Globus pallidus (tissue), 1 donor: Measurements from ENCODE around the gene CACNA1D.

Source experiments
- DNase-seq: peaks from one replicate; pipeline ENCODE4 v3.0.0-alpha.2; 2015; ENCODE audit warnings: low spot score

Gene CACNA1D

DNA sequence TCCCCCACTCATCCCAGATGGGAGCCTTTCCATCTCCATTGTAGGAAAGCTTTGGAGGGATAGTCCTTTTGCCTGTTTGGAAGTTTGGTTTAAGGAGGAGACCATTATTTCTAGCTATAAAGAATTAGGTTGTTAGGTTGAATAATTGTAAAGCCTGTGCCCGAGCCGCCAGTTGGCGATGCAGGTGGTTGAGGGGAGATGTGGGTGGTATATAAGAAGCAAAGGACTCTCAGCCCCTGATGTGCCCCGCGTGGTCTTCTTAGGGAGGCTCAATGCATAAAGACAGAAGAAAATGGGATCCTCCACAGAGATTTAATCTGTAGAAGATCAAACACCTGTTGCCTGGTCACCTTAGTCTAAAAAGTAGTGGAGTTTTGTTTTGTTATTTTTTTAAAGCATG, 296.1 kb downstream of the CACNA1D start:
- DNase-seq, result no peak

DNA sequence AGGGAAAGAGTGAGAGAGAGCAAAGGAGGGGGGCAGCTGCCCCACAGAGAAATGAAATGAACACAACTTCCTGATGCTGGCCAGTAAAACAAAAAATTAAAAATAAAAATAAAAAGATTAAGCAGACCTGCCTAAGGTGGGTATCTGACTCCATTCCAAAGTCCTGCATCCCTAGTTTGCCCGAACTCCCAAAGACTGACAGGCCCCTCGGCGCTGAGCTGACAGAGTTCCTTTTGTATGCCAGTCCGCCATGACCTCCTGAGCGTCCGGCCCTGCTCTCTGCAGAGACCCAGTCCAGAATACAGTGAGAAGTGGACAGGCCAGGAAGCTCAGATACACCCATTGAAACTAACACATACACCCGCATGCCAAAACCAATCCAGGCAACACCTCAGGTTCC, 296.9 kb downstream of the CACNA1D start:
- DNase-seq, result no peak

DNA sequence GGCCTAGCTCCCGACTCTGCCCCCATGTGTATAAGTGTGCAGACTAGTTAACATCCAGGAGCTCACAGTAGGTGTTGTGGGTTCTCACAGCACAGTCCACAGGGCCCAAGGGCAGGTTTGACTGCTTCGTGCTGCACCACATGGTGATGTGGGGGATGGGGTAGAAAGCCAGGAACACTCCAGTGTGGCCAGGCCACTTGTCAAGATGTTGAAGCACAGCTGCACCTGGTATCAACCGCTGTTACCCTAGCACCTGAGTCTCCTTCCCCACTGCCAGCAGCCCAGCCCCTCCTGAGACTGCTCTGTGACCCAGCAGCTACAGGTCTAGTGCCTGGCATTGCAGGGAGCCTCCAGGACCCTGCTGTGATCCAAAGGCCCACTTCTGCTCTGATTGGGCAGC, 298.5 kb downstream of the CACNA1D start:
- DNase-seq, result no peak

DNA sequence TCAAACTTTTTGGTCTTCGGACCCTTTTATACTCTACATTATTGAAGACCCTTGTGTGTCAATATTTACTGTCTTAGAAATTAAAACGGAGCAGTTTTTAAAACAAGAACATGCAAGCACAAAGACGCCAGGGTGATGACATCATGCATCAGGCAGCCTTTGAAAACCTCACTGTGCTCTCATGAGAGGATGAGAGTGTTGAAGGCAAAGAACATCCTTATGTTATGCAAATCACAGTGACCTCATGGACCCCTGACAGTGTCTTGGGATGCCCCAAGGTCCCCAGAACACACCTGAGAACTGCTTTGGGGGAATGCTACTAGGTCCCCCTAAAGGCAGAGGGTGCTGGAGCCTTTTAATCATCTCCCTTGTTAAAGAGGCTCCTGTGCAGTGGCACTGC, 300.2 kb downstream of the CACNA1D start:
- no peak for DNase-seq

- no peak for DNase-seq
Observed at GRCh38 chr3:53795176-53795575, 300.8 kb downstream of the CACNA1D start.

- peak; percentile 65 for DNase-seq
Observed at GRCh38 chr3:53795789-53796560, 301.6 kb downstream of the CACNA1D start.

- no peak for DNase-seq
Observed at GRCh38 chr3:53798144-53798543, 303.7 kb downstream of the CACNA1D start.

DNA sequence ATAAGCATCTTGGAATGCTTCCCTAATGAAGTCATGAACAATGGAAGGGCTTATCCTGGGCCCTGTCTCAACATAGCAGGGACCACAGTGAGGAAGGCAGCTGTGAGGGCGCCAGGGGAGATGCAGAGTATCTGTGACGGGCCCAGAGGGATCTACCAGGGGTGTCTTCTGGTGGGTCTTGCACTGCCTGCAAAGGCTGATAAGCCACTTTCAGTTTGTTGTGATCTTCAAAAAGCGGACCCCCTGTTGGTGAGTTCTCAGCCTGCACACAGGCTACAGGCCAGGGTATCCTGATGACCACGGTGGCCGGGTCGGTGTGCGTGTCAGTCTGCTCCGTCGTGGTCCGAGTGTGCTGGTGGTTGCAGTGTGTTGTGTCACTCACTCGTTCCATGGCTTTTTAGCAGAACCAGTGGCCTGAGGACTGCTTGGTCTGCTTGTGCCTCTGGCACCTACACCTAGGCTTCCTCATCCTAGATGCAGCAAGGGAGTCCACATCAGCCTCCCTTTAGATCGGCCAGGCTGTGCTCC, 305.0 kb downstream of the CACNA1D start:
- no peak for DNase-seq

- DNase-seq, result no peak
Observed at GRCh38 chr3:53800041-53800906, 305.9 kb downstream of the CACNA1D start.

GRCh38 chr3:53801319-53801718, 306.9 kb downstream of the CACNA1D start:
- no peak for DNase-seq

GRCh38 chr3:53802256-53802880, 308.0 kb downstream of the CACNA1D start:
- DNase-seq, result no peak

DNA sequence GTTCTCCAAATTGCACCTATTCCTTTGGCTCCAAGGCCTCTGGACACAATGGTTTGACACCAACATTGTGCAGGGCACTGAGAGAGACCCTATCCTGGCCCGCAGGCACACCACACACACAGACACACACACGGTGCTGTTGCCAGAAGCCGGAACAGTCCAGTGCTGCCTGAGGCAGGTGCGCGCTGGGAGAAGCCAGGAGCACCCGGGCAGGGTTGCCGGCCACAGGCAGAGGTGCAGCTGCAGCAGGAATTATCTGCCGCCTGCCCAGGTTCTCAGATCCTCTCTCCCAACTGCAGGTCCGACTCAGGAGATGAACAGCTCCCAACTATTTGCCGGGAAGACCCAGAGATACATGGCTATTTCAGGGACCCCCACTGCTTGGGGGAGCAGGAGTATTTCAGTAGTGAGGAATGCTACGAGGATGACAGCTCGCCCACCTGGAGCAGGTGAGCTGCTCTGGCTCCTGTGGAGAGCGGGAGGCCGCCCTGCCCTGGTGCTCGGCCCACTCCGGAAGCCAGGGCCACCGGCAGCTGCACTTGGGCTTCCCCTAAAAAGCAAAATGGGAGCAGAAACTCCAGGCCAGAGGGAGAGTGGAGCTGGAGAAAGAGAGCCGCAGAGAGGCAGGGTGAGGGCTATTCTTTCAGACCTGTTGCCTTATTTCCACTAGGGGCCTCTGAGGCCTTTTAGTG, 308.9 kb downstream of the CACNA1D start:
- no peak for DNase-seq

GRCh38 chr3:53803816-53804695, 309.6 kb downstream of the CACNA1D start:
- DNase-seq, result no peak

- no peak for DNase-seq
Observed at GRCh38 chr3:53804697-53805462, 310.5 kb downstream of the CACNA1D start.

DNA sequence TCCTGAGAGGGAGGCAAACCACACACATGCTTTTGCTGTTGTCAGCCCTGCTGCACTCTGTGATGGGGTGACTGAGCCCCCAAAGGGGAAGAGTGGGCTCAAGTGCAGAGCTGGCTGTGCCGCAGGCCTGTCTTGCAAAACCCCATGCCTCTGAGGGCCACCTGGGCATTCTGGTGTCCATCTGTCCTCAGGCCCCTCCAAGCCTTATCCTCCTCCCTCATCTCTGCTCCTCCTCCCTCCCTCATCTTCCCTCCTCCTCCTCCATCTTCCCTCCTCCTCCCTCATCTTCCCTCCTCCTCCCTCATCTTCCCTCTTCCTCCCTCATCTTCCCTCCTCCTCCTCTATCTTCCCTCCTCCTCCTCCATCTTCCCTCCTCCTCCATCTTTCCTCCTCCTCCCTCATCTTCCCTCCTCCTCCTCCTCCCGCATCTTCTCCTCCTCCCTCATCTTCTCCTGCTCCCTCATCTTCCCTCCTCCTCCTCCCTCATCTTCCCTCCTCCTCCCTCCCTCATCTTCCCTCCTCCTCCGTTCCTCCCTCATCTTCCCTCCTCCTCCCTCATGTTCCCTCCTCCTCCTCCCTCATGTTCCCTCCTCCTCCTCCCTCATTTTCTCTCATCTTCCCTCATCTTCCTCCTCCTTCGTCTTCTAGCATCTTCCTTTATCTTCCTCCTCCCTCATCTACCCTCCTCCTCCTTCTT, 311.2 kb downstream of the CACNA1D start:
- DNase-seq, result no peak

GRCh38 chr3:53806182-53807116, 312.0 kb downstream of the CACNA1D start:
- no peak for DNase-seq

GRCh38 chr3:53807117-53807810, 312.9 kb downstream of the CACNA1D start:
- DNase-seq, result no peak

DNA sequence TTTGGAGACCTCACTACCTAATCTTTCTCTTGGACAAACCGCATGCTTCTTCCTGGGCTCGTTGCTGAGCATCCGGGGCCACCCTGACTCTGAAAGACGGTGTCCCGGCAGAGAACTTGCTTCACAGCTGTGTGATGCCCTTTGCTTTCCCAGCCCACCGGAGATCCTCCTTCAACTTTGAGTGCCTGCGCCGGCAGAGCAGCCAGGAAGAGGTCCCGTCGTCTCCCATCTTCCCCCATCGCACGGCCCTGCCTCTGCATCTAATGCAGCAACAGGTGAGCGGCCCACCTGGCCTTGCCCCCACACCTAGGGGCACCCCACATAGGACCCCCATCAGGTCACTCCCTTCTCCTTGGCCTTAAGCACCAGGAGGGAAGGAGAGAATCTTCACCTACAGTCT, 314.1 kb downstream of the CACNA1D start:
- no peak for DNase-seq
